H9 (cell line): Measurements from ENCODE around the gene RBM48. TPM values are rescaled to one million over a fixed set of nuclear protein-coding genes. Genes with fewer than 3 reads are reported as not detected.

ENCODE experiments used
- DNase-seq: peaks from one replicate; pipeline ENCODE4 v3.0.0-alpha.2; 2017
- H2AFZ ChIP-seq: one replicate; pipeline ENCODE4 v1.6.1; 2013; ENCODE audit warnings: mild to moderate bottlenecking, low read length, control low read depth, moderate library complexity
- H2AK5ac ChIP-seq: 2 replicates; pipeline ENCODE4 v1.6.1; 2013; ENCODE audit warnings: low read length, control low read depth, mixed read lengths; ENCODE audit not compliant: insufficient read length
- H2BK120ac ChIP-seq: one replicate; pipeline ENCODE4 v1.6.1; 2013; ENCODE audit warnings: low read depth, mild to moderate bottlenecking, low read length, control low read depth, inconsistent platforms; ENCODE audit not compliant: poor library complexity, severe bottlenecking
- H2BK12ac ChIP-seq: 2 replicates; pipeline ENCODE4 v1.6.1; 2013; ENCODE audit warnings: low read length, control low read depth, mixed read lengths, low read depth; ENCODE audit not compliant: insufficient read length
- H2BK15ac ChIP-seq: 2 replicates; pipeline ENCODE4 v1.6.1; 2013; ENCODE audit warnings: low read depth, low read length, control low read depth
- H2BK20ac ChIP-seq: one replicate; pipeline ENCODE4 v1.6.1; 2013; ENCODE audit warnings: low read depth, mild to moderate bottlenecking, low read length, control low read depth, inconsistent platforms; ENCODE audit not compliant: poor library complexity, severe bottlenecking
- H2BK5ac ChIP-seq: 2 replicates; pipeline ENCODE4 v1.6.1; 2013; ENCODE audit warnings: low read length, control low read depth, mixed read lengths; ENCODE audit not compliant: insufficient read length
- H3K14ac ChIP-seq: 2 replicates; pipeline ENCODE4 v1.6.1; 2013; ENCODE audit warnings: low read length, control low read depth; ENCODE audit not compliant: insufficient read depth
- H3K18ac ChIP-seq: 2 replicates; pipeline ENCODE4 v1.6.1; 2013; ENCODE audit warnings: low read depth, mild to moderate bottlenecking, mixed read lengths, low read length, control low read depth; ENCODE audit not compliant: insufficient read length
- H3K23ac ChIP-seq: 2 replicates; pipeline ENCODE4 v1.6.1; 2013; ENCODE audit warnings: low read length, control low read depth, mixed read lengths, low read depth; ENCODE audit not compliant: insufficient read length
- H3K23me2 ChIP-seq: 2 replicates; pipeline ENCODE4 v1.6.1; 2013; ENCODE audit warnings: low read depth, mild to moderate bottlenecking, mixed read lengths, low read length, control low read depth; ENCODE audit not compliant: insufficient read length, poor library complexity, severe bottlenecking
- H3K27ac ChIP-seq: 2 replicates; pipeline ENCODE4 v1.5.1; 2013; ENCODE audit warnings: low read length, control low read depth, mixed read lengths, low read depth; ENCODE audit not compliant: insufficient read length
- H3K27me3 ChIP-seq: 2 replicates; pipeline ENCODE4 v1.6.1; 2013; ENCODE audit warnings: low read length, control low read depth, inconsistent platforms; ENCODE audit not compliant: insufficient read depth
- H3K4ac ChIP-seq: 2 replicates; pipeline ENCODE4 v1.6.1; 2013; ENCODE audit warnings: low read depth, mild to moderate bottlenecking, control low read depth, inconsistent platforms, low read length, moderate library complexity
- H3K4me1 ChIP-seq: 2 replicates; pipeline ENCODE4 v1.6.1; 2013; ENCODE audit warnings: low read length, control low read depth, inconsistent platforms; ENCODE audit not compliant: insufficient read depth
- H3K4me2 ChIP-seq: 2 replicates; pipeline ENCODE4 v1.6.1; 2013; ENCODE audit warnings: low read length, control low read depth, mixed read lengths; ENCODE audit not compliant: insufficient read length, insufficient read depth
- H3K56ac ChIP-seq: 2 replicates; pipeline ENCODE4 v1.6.1; 2013; ENCODE audit warnings: low read depth, mild to moderate bottlenecking, mixed read lengths, low read length, control low read depth; ENCODE audit not compliant: insufficient read length
- H3K79me1 ChIP-seq: 2 replicates; pipeline ENCODE4 v1.6.1; 2013; ENCODE audit warnings: low read depth, mild to moderate bottlenecking, moderate library complexity, low read length, control low read depth, inconsistent platforms; ENCODE audit not compliant: insufficient read depth, poor library complexity, severe bottlenecking
- H3K79me2 ChIP-seq: 2 replicates; pipeline ENCODE4 v1.6.1; 2013; ENCODE audit warnings: low read length, control low read depth, inconsistent platforms; ENCODE audit not compliant: insufficient read depth
- H3K9ac ChIP-seq: 2 replicates; pipeline ENCODE4 v1.6.1; 2013; ENCODE audit warnings: low read length, control low read depth, mixed read lengths; ENCODE audit not compliant: insufficient read length; ENCODE audit errors: extremely low read depth
- H3K9me3 ChIP-seq: one replicate; pipeline ENCODE4 v1.6.1; 2013; ENCODE audit warnings: low read depth, low read length, inconsistent platforms; ENCODE audit not compliant: control insufficient read depth
- H3T11ph ChIP-seq: one replicate; pipeline ENCODE4 v1.6.1; 2013; ENCODE audit warnings: mild to moderate bottlenecking, low read length, control low read depth, inconsistent platforms
- H4K20me1 ChIP-seq: one replicate; pipeline ENCODE4 v1.6.1; 2013; ENCODE audit not compliant: control insufficient read depth, insufficient read length, insufficient read depth
- H4K5ac ChIP-seq: 2 replicates; pipeline ENCODE4 v1.6.1; 2013; ENCODE audit warnings: low read depth, mild to moderate bottlenecking, mixed read lengths, low read length, control low read depth; ENCODE audit not compliant: insufficient read length
- H4K8ac ChIP-seq: replicated peaks from 2 replicates; pipeline ENCODE4 v1.6.1; 2013; ENCODE audit warnings: low read length, control low read depth, mixed read lengths, low read depth; ENCODE audit not compliant: insufficient read length
- H4K91ac ChIP-seq: 2 replicates; pipeline ENCODE4 v1.6.1; 2013; ENCODE audit warnings: low read depth, mild to moderate bottlenecking, moderate library complexity, mixed read lengths, low read length, control low read depth; ENCODE audit not compliant: insufficient read length
- H3K27ac Mint-ChIP-seq, 3 experiments: 2 replicates in 2 of 3; 3 replicates in 1 of 3; pipeline ENCODE4 v1.8.0; 2020 to 2021; ENCODE audit warnings: mixed read lengths in 3 of 3, mild to moderate bottlenecking in 1 of 3, moderate library complexity in 1 of 3
- H3K27me3 Mint-ChIP-seq: 2 replicates; pipeline ENCODE4 v1.8.0; 2021; ENCODE audit warnings: low read depth, mild to moderate bottlenecking, moderate library complexity, mixed read lengths
- H3K36me3 Mint-ChIP-seq, 3 experiments: 2 replicates in 2 of 3; 3 replicates in 1 of 3; pipeline ENCODE4 v1.8.0; 2020 to 2021; ENCODE audit warnings: low read depth in 3 of 3, mixed read lengths in 3 of 3; ENCODE audit not compliant: insufficient read depth in 1 of 3
- H3K4me1 Mint-ChIP-seq, 2 experiments: 2 replicates each; pipeline ENCODE4 v1.8.0; 2020; ENCODE audit warnings: mixed read lengths in 2 of 2
- H3K4me3 Mint-ChIP-seq, 2 experiments: 2 replicates in 1 of 2; 3 replicates in 1 of 2; pipeline ENCODE4 v1.8.0; 2020 to 2021; ENCODE audit warnings: mild to moderate bottlenecking in 2 of 2, mixed read lengths in 2 of 2, moderate library complexity in 1 of 2
- H3K9me3 Mint-ChIP-seq, 2 experiments: 2 replicates in 1 of 2; 3 replicates in 1 of 2; pipeline ENCODE4 v1.8.0; 2020; ENCODE audit warnings: mild to moderate bottlenecking in 2 of 2, mixed read lengths in 2 of 2, moderate library complexity in 1 of 2
- total RNA-seq: library from RNA; stranded (reverse); gene quantifications from 2 replicates; pipeline ENCODE4 v1.2.1, GENCODE V29; 2021
- TF ChIP-seq, protein P1 (sequence below): fragments of 200-600 bp; sonication (generic); conservative IDR thresholded peaks from 3 replicates; pipeline ENCODE4 v1.8.0; 2021; ENCODE audit warnings: antibody characterized with exemption, mild to moderate bottlenecking

RBM48 gene
- total RNA-seq, 1 experiment from 2014 or later: 12.5 TPM

DNA sequence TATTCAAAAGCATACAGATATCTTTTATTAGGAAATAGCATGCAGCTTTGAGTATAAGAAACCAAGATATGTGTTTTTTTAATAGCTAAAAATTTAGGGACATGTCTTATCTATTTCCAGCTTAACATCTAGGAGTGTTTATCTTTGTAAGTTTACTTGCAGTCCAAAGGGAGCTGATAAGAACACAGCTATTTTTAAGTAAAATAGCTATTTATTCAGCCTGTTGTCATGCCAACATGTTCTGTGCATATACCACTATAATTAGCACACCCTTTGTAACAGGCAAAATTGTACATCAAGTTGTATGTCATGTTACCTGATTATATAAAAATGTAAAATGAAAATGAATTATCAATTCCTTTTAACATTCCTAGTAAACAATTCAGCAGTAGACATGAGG, 32.0 kb downstream of the RBM48 start:
- Mint-ChIP-seq H3K27me3 (no peaks in the 10 kb centered on the region), H3K4me1 (no peaks in the 10 kb centered on the region), H3K9me3 (no peaks in the 10 kb centered on the region), H3K27ac (no peak overlapping the region), H3K36me3 (peaks cover 4 to 30% (median 30%) of the 10 kb centered on the region in 3 experiments; a peak in 6 of 7 replicates), H3K4me3 (no peak overlapping the region)
- Histone ChIP-seq H3K4me1 (no peaks in the 10 kb centered on the region), H3K9ac (no peak overlapping the region), H3K27me3 (no peaks in the 10 kb centered on the region), H3K23ac (no peak overlapping the region), H3K27ac (no peak overlapping the region), H3T11ph (no peak overlapping the region), H3K79me1 (no peaks in the 10 kb centered on the region), H2AK5ac (no peak overlapping the region), H3K9me3 (no peaks in the 10 kb centered on the region), H3K4me2 (no peak overlapping the region), H3K14ac (no peak overlapping the region), H3K56ac (no peak overlapping the region), H3K79me2 (no peaks in the 10 kb centered on the region), H2BK120ac (no peak overlapping the region), H2BK5ac (no peak overlapping the region), H3K23me2 (no peaks in the 10 kb centered on the region), H2AFZ (no peak overlapping the region), H3K4ac (no peak overlapping the region), H4K5ac (no peak overlapping the region), H2BK15ac (no peak overlapping the region), H3K18ac (no peak overlapping the region), H4K20me1 (no peaks in the 10 kb centered on the region), H2BK20ac (no peak overlapping the region), H2BK12ac (no peak overlapping the region), H4K8ac (no peak overlapping the region), H4K91ac (no peak overlapping the region)
- TF ChIP-seq, protein P1, sequence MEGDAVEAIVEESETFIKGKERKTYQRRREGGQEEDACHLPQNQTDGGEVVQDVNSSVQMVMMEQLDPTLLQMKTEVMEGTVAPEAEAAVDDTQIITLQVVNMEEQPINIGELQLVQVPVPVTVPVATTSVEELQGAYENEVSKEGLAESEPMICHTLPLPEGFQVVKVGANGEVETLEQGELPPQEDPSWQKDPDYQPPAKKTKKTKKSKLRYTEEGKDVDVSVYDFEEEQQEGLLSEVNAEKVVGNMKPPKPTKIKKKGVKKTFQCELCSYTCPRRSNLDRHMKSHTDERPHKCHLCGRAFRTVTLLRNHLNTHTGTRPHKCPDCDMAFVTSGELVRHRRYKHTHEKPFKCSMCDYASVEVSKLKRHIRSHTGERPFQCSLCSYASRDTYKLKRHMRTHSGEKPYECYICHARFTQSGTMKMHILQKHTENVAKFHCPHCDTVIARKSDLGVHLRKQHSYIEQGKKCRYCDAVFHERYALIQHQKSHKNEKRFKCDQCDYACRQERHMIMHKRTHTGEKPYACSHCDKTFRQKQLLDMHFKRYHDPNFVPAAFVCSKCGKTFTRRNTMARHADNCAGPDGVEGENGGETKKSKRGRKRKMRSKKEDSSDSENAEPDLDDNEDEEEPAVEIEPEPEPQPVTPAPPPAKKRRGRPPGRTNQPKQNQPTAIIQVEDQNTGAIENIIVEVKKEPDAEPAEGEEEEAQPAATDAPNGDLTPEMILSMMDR: no peak
- DNase-seq: no peak
